Measurements from ENCODE around the gene TRIML2.

- TF ChIP-seq MZF1 (CRISPR knock-in tag; IDR thresholded peaks at IDR 0.05; ENCODE audit: borderline replicate concordance) (no peak), ZNF18 (CRISPR knock-in tag; IDR thresholded peaks at IDR 0.05; ENCODE audit: insufficient replicate concordance) (no peak), CTCF (CRISPR knock-in tag; IDR thresholded peaks at IDR 0.05) (no peak), ZNF280B (CRISPR knock-in tag; IDR thresholded peaks at IDR 0.05; ENCODE audit: borderline replicate concordance) (no peak), EZH2 (conservative IDR thresholded peaks at IDR 0.05; ENCODE audit: low read depth, low read length) (no peak)
- TF ChIP-seq, protein P1, sequence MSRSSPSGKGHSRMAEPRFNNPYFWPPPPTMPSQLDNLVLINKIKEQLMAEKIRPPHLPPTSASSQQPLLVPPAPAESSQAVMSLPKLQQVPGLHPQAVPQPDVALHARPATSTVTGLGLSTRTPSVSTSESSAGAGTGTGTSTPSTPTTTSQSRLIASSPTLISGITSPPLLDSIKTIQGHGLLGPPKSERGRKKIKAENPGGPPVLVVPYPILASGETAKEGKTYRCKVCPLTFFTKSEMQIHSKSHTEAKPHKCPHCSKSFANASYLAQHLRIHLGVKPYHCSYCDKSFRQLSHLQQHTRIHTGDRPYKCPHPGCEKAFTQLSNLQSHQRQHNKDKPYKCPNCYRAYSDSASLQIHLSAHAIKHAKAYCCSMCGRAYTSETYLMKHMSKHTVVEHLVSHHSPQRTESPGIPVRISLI (CRISPR knock-in tag; IDR thresholded peaks at IDR 0.05; ENCODE audit: borderline replicate concordance): no peak
Measured at GRCh38 chr4:188110741-188111471, 1.5 kb upstream of the TRIML2 start.

Measured in HepG2 (cell line).